IPS-18c (cell line): ENCODE data around the gene RPS15.

Experiments used
- H3K4me3 ChIP-seq: 2 replicates; pipeline ENCODE4 v1.7.0; 2013; ENCODE audit warnings: low read depth, mild to moderate bottlenecking, low read length, moderate library complexity; ENCODE audit not compliant: insufficient read depth
- H3K9me3 ChIP-seq: one replicate; pipeline ENCODE4 v1.6.1; 2013; ENCODE audit warnings: mild to moderate bottlenecking, low read length, moderate library complexity; ENCODE audit not compliant: control insufficient read depth, insufficient read depth

Gene RPS15

DNA sequence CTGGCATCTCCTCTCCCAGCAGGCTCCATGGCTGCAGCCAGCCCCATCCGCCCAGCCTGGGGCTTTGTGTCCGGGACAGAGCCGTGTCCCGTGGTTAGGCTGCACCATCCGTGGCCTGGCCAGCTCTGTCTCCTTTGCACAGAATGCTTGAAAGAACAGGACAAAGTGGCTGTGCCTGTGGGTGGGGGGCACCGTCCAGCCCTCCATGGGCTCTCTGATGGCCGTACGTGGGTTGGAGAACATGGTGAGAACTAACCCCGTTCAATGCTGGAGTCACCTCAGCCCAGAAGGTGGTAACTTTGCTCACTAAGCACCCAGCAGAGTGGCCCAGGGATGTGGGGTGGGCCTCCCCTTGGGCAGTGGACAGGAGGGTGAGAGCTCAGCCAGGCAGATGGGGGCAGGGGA lies 2.8 kb downstream of the RPS15 start:
- no peak overlapping the region for H3K4me3 ChIP-seq
- H3K9me3 ChIP-seq, result peaks cover 2% of the 10 kb centered on the region

DNA sequence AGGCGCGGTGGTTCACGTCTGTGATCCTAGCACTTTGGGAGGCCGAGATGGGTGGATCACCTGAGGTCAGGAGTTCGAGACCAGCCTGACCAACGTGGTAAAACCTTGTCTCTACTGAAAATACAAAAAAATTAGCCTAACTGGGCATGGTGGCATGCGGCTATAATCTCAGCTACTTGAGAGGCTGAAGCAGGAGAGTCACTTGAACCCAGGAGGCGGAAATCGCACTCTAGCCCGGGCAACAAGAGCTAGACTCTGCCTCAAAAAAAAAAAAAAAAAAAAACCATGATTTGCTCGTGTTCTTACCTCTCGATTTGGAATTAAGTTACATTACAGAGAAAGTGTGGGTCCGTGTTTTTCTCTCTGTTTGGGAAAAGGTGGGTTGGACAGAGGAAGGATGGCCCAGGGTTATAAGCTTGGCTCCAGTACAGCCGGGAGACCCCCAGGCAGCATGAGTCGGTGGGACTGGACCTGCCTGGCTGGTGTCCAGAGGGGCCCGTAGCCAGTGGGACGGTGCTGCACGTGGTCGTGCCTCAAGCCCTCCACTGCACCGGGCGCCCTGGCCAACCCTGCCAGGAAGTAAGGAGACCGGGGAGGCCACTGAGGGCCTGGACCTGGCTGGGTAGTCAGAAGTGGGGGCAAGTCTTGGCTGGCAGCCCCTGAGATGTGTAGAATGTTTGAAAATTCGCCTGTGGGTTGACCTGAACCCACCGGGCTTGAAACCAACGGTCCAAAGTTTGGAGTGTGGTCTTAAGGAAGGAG lies 3.7 kb downstream of the RPS15 start:
- H3K9me3 ChIP-seq, result peaks cover 2% of the 10 kb centered on the region

DNA sequence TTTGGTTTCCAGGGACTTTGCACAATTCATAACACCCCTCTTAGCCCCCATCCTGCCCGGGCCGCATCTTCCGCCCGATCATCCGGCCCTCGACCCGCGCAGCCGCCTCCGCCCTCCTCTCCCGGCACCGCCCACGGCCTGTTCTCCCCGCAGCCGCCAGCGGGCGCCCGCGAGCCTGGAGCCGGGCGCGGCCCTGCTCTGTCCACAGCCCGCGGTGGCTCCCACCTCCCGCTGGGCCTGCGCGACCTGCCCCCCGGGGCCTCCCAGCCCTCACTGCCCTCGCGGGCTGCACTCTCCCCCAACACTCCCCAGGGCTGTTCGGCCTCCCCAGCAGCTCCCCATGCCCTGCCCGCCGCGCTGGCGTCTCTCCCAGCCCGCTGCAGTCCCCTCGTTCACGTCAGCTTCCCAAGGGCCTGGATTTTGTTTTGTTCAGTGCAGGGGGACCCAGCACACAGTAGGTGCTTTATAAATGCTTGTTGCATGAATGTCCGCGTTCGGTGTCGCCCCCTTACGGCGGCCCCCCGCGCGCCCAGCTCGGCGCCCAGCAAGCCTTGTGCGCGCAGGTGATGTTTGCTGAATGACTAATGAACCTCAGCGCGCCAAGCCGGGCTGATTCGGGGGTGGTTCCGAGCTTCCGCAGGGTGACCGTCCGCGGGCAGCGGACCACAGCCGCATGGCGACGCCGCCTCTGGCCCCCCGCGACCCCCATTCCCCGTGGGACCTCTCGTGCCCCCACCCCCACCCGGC lies 7.2 kb downstream of the RPS15 start:
- H3K4me3 ChIP-seq, result peak overlapping the region; percentile 53
- H3K9me3 ChIP-seq, result peaks cover 2% of the 10 kb centered on the region

More for the DNA sequence above, 3.7 kb downstream of the RPS15 start:
- H3K4me3 ChIP-seq, result no peak overlapping the region

DNA sequence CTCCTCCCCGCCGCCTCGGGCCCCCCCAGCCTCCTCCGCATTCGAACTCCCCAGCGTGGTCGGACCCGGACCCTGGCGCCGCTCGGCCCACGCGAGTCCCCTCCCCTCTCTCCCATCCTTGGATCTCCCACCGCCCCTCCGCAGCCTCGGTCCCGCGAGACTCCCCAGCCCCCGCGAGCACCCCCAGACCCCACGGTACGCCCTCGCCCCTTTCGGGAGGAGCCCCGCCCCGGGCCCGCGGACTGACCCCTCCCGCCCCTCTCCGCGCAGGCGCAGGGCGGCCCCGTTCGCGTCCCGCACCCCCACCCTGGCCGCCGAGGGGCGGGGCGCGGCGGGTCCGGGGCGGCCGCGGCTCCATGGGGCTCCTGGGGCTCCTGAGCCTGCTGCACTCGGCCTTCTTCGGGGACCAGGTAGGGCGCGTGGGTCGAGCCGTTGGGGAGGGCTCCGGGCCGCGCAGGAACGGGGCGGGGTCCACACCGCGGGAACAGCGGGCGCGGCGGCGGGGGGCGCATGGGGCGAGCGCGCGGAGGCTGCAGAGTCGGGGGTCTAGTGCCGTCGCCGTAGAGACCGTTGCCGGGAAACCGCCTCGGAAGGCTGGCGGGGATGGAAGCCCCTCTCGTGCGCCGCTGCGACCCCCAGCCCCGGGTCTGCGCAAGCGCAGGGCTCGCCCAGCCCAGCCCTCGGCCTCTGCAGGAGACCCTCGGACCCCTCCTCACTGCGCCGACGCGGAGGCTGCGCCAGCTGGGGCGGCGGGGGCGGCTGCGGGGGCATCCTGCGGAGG lies 7.9 kb downstream of the RPS15 start:
- H3K9me3 ChIP-seq, result peaks cover 2% of the 10 kb centered on the region
- peak overlapping the region; percentile 52 for H3K4me3 ChIP-seq

DNA sequence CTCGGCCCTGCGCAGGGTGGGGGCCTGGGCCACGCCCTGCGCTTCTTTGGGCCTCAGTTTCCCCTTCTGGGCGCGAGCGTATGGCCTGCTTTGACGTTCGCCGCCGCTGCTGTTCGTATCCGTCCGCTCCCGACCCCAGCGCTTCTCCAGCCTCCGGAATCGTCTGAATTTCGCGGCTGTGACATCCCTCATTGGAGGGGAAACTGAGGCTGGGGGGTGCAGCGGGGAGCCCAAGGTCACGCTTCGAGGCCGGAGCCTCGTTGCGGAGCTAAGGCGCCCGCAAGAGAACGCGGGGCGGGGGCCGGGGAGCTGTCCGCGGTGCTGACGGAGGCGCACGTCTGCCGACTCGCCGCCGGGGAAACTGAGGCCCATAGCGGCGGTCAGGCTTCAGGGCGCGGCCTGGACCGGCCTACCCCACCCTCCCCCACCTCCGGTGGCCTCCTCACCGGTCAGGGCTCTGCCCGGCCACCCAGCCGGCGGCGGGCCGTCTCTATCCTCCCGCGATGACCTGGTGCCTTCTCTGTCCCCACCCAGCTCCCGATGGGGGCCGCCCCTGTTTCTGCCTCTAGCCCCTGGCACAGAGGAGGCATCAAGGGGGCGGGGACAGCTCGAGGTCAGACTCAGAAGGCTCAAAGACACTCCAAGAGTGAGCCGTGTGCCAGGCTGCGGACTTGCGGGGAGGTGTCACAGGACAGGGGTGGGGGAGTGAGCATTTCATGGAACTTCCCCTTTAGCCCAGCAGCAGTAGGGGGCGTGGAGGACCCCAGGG lies 8.7 kb downstream of the RPS15 start:
- peak overlapping the region; percentile 52; the same call in 1 of the 2 replicates for H3K4me3 ChIP-seq
- peaks cover 2% of the 10 kb centered on the region for H3K9me3 ChIP-seq

DNA sequence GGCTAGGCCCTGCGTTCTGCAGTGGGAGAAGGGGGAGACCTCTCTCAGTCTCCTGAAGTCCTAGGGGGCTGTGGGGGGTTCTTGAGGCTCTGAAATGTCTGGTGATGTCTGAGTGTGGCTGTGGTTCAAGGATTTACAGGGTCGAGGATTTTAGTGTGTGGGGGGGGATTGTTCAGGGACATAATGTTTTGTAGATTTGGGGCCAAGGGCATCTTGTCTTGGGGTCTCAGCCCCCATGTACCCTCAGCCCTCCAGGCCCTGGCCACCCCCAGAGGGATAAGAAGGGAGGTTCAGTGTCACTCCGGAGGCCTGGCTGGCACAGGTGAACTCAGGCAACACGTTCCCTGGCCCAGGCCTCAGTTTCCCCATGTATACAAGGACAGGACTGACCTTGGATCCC lies 9.3 kb downstream of the RPS15 start:
- no peak overlapping the region for H3K4me3 ChIP-seq

DNA sequence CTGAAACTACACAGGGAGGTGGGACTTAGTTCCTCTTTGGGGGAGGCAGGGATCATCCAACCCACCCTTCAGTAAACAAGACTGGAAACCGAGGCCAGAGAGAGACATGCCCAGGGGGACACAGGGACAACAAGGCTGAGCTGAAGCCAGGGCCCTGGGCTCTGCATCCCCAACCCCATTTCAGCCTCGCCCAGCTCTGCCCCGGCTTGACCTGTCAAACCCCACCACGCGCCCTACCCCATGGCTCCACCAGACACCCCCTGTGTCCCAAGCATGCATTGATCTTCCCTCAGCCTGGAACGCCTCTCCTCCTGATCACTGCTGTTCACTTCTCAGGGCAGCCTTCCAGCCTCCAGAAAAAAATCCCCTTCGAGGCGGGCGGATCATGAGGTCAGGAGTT lies 9.7 kb downstream of the RPS15 start:
- no peak overlapping the region for H3K4me3 ChIP-seq

More for the DNA sequence above, 9.3 kb downstream of the RPS15 start:
- peaks cover 2% of the 10 kb centered on the region for H3K9me3 ChIP-seq

DNA sequence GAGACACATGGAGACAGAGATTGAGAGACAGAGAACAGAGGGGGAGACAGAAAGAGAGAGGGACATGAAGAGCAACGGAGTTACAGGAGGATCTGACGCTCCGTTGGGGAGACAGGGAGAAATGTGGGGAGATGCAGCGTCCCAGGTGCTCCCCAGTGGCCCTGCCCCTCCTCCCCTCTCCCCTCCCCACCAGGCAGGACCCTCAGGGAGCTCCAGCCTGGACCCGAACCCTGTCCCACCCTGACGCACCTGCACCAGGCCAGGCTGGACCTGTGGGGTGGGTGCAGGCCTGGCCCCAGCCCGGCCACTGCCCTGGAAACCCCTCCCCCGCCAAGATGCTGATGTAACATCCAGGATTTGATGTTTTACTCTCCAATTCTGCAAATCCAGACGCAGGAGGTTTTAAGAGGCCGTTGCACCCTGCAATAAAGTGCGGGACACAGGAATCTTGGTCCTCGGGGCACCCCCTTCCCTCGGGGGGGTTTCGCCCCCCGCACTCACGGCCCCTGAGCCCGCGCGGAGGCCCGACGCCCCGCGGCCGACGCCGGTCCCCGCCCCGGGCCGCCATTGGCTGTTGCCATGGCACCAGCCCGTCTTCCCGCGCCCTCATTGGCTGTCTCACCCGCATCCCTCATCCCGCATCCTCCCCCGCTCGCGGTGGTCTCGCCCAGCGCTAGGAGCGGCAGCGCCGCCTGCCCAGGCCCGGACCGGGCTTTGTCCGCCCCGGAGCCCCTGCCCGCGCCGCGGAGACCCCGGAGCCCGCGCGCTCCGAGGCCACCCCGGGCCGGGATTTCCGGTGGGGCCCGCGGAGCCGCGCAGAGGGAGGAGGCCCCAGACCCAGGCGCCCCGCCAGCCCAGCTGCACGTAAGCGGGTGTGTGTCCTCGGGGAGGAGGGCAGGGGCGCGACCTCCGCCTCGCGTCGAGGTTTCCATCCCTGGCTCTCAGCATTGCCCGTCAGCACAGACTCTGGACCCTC lies 11.6 kb downstream of the RPS15 start, which contains the start of gene APC2:
APC2 (plus strand) TSS at position 655 of the 976 bp plus-strand sequence. CDS start 2,881 bp downstream, outside the sequence.
- no peak within 1 kb of the TSS; the same call in 1 of the 2 replicates for H3K4me3 ChIP-seq
- H3K9me3 ChIP-seq, result peaks cover 2% of the 10 kb centered on the region

More for the DNA sequence above, 9.7 kb downstream of the RPS15 start:
- peaks cover 2% of the 10 kb centered on the region for H3K9me3 ChIP-seq

DNA sequence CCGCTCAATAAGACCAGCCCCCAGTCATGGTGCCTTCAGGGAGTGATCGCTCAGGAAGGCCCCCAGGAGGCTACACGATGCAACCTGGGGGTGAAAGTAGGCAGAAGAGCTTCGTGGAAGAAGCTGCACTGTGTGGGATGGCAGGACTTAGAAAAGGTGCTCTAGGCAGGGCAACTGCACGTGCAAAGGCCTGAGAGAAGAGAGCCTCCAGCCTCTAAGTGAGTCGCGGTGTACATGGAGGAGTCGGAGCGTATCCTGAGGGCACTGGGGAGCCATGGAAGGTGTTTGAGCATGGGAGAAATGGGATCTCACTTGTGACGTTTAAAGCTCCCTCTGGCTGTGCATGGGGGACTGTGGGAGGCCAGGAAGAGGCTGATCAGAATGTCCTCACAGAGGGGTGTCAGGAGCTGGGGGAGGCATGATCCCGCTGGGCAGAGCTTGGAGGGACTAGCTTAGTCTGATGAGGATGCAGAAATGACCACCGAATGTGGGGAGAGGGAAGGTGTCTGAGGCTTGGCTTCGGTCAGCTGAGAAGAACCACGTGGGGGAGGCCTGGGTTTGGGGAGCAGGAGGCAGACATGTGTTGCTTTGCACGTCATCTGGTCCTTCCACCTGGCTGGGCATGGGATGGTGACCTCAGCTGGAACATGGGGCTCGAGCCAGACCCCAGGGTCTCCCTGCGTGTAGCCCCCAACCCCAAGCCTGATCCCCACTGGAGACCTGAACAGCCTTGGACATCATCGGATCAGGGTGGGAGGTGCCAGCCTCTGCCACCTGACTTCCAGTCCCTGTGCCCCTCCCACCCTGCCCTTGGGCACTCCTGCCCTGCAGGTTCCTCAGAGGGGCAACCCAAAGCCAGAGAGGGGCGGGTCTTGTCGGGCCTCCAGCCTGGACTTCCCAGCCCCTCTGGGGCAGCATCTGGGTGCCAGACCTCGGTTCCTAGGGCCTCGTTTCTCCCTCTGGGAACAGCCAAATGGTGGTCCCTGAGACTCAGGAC lies 12.8 kb downstream of the RPS15 start:
- peaks cover 2% of the 10 kb centered on the region for H3K9me3 ChIP-seq
- no peak overlapping the region for H3K4me3 ChIP-seq

DNA sequence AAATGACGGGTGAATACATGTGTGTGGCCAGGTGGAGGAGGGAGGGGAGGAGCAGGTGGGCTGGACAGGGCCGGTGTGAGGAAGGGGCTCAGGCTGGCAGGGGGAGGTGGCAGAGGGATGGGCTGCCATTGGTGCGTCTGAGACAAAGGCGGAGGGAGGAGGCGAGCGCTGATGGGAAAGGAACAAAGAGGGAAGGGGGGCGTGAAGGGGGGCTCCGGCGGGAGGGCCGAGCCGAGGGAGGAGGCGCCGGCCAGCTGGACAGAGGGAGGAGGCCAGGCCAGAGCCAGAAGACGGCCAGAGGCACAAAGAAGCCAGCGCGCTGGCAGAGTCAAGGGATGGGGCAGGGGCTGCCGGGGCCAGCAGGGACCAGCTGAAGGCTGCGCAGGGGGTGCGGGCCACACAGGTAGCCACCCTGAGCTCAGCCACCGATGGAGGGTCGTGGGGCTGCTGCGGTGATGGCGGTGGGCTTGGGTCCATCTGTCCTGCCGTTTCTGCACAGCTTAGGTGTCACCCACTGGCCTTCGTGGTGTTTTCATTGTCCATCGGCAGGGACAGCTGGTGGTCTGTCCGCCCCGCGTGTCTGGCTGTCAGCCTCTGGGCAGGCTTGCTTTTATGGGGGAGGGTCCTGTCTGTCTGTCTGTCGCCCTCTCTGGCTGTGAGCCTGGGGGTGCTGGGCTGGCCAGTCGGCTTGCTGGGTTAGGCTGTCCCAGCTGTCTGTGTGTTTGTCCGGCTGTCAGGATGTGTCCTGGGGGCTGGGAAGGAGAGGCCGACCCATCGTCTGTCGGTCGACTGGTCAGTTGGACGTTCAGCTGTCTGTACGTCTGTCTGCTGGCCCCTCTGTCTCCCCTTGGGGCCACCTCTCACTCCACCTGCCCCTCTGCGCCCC lies 14.0 kb downstream of the RPS15 start:
- no peak overlapping the region for H3K4me3 ChIP-seq

DNA sequence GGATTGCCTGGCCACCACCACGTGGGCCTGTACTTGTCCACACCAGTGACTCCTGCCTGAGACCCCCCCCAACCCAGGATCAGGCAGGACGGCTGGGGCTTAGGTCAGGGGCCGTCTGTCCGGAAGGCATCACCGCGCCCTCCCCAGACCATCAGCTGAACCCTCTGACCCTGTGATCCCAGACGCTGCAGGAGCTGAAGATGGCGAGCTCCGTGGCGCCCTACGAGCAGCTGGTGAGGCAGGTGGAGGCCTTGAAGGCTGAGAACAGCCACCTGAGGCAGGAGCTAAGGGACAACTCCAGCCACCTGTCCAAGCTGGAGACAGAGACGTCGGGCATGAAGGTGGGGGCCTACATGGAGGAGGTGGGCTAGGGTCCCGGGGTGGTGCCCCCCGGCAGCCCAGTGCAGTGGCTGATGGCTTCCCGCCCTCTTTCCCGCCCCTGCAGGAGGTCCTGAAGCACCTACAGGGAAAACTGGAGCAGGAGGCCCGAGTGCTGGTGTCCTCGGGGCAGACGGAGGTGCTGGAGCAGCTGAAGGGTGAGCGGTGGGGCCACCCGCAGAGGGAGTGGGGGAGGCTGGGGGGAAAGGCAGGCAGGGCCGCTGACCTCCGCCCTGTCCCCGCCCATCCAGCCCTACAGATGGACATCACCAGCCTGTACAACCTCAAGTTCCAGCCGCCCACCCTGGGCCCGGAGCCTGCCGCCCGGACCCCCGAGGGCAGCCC lies 14.8 kb downstream of the RPS15 start:
- peaks cover 2% of the 10 kb centered on the region for H3K9me3 ChIP-seq
- H3K4me3 ChIP-seq, result no peak overlapping the region

More for the DNA sequence above, 14.0 kb downstream of the RPS15 start:
- peaks cover 2% of the 10 kb centered on the region for H3K9me3 ChIP-seq

DNA sequence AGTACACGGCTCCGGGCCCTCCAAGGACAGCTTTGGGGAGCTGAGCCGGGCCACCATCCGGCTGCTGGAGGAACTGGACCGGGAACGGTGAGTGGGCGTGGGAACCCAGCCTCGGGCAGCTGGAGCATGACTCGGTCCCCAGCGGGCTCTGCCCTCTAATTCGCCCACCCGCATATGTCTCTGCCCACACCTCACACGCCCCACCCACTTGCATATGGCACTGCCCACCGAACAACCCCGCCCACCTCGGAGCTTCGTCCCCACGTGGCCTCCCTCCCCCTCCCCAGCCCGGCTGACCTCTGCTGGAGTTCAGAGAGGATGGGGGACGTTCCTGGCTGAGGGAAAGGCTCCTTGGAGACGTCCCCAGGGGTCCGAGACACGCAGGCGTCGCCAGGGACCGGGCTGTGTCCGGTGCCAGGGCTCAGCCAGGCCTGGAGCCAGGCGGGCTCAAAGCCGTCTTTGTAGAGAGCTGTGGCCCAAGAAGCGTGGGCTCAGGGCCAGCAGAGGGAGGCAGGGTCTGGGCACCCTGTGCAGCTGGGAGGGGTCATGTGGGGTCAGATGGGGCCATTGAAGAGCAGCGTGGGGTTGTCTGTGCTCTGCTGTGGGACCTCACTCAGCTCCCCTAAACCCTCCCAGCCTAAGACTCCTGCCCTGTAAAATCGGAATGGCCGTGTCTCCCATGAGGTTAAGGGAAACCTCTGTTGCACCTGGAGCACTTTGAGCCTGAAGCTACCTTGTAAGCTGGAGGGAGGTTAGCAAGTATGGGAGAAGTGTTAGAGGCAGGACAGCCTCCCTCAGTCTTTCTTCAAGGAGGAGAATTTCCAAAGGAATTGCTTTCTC lies 15.5 kb downstream of the RPS15 start:
- H3K4me3 ChIP-seq, result no peak overlapping the region

DNA sequence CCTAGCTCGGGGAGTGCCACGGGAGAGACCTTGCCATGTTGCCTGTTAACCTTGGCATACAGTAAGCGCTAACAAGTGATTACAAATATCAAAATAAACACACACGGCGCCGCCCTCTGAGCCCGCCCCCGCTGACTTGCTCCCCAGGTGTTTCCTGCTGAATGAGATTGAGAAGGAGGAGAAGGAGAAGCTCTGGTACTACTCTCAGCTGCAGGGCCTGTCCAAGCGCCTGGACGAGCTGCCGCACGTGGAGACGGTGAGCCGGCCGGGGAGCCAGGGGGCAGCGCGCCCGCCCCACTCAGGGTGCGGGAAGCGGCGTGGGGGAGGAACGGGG lies 16.8 kb downstream of the RPS15 start:
- peak overlapping the region; percentile 20; the same call in 1 of the 2 replicates for H3K4me3 ChIP-seq
- peaks cover 2% of the 10 kb centered on the region for H3K9me3 ChIP-seq

More for the DNA sequence above, 15.5 kb downstream of the RPS15 start:
- peaks cover 2% of the 10 kb centered on the region for H3K9me3 ChIP-seq
